ENCODE measurements around the gene RAPGEF4.

RAPGEF4 gene

DNA sequence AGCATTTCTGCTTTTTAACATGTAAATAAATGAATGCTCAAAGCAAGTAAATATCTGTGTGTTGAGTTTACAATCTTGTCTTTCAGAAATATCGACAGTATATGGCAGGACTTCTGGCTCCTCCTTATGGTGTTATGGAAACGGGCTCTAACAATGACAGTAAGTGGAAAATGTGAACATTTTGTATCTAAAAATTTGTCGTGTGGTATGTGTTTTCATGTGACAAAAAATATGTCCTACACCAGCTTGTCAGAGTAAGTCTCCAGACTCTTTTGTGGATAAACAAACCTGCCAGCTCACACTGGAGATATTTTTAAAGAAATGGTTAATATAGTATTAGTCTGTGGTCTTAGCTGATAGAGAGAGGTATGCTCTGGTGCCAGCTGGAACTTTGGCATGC, 182.1 kb downstream of the RAPGEF4 start:
- DNase-seq: peak; percentile 44

DNA sequence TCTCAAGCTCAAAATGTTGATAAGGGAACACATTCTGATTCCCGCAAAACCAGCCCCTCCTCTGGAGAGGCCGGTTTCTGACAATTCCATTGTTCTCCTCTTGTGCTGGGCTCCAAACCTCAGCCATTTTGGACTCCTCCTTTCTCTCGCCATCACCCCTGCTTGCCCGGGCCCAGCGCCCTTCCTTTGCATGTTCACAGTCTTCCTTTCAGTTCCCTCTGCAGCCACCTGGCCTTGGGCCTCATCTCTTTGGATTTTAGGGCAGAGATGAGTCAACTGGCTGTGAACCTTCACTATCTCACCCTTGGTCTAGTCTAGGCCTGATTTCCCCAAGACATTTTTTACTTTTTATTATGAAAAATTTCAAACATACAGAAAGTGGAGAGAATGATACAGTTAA, 184.1 kb downstream of the RAPGEF4 start:
- DNase-seq: no peak

DNA sequence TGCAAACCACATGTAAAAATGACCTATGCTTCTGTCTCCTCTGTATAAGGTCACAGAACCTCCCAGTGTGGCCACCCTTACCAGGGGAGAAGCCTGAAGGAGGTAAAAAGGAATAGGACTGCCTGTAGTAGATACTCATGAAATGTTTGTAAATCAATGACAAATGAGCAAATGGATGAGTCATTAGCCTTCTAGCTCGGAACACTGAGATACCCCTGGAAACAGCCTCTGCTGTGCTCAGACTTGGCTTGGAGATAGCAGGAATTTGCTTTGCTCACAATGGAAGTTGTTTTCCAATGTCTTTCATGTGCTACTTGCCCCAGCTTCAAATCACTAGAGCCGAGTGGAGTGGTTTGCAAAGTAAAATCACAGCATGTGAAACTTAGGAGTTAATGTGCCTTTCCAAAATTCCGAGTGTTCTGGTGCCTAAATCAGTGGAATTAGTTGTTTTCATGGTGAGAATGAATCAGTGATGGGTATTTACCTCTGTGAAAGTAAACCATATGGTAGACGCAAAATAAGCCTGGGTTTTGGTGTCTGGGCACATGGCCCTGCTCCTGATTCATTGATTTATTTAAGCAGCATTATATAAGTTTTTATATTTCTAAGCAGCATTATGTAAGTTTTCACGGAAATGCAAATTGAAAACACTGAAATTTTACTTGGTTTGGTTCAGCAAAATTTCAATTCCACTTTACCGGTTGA, 186.0 kb downstream of the RAPGEF4 start:
- DNase-seq: peak; percentile 42

DNA sequence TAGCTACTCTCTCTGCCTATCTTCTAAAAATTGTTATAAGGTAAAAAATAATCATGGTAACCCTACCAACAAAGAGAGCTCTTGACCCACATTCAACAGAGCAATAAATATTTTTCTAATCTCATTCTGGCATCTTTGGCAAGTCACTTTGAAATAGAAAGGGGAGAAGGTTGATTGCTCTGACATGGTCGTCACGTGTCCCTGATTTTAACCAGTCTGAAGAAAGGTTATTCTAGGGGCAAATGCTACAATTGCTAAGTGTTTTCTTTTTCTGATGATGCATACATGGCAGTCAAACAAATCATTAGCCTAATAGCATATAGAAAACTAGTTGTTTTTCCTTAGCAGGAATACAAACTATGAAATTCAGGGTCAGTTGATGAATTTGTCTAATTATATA, 186.7 kb downstream of the RAPGEF4 start:
- DNase-seq: no peak

DNA sequence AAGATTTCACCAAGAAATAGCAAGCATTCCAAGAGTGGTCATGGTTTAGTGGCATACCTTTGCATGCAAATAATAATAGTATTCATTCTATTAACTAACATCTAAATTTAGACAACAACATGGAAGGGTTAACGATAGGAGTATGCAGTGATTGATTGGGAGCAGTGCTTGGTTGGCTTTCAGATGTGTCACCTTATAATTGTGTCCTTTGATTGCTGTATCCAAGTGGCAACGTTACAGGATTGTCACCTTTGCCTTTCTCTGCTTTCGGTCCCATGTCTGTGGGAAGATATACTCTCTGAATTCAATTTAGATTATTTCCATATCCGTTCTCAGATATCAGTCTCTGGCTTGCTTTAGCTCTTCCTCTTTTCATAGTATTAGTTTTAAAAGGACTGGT, 187.2 kb downstream of the RAPGEF4 start:
- no peak for DNase-seq

DNA sequence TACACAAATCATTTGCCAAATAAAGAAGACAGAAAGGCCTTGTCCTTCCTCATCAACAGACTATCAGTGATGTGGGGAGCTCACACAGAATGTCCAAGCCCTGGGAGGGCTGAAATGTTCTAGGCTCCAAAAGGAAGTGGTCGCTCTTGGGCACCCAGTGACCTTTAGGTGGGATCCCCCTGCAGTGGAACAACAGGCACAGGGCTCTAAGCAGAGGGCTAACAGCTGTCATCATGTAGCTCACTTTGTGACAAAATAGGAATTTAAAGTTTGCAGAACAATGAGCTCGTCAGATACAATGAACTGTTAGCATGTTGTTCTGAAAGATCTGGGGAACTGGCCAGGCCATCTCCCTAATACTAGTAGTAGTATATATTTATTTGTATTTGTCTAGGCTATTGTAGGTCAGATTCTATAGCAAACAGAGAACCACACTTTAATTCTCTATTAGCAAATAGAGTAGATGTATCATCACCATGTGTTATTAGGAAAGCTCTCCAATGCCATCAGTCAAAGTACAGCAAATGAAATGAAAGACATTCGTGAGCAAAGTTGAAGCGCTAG, 188.5 kb downstream of the RAPGEF4 start:
- no peak for DNase-seq

DNA sequence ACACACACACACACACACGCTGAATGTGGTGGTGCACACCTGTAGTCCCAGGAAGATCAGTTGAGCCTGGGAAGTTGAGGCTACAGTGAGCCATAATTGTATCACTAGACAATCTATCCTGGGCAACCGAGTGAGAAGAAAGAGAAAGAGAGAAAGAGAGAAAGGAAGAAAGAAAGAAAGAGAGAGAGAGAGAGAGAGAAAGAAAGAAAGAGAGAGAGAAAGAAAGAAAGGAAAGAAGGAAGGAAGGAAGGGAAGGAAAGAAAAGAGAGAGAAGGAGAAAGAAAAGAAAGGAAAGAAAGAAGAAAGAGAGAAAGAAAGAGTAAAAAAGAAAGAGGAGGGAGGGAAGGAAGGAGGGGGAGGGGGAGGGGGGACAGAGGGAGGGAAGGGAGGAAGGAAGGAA, 190.0 kb downstream of the RAPGEF4 start:
- DNase-seq: no peak

DNA sequence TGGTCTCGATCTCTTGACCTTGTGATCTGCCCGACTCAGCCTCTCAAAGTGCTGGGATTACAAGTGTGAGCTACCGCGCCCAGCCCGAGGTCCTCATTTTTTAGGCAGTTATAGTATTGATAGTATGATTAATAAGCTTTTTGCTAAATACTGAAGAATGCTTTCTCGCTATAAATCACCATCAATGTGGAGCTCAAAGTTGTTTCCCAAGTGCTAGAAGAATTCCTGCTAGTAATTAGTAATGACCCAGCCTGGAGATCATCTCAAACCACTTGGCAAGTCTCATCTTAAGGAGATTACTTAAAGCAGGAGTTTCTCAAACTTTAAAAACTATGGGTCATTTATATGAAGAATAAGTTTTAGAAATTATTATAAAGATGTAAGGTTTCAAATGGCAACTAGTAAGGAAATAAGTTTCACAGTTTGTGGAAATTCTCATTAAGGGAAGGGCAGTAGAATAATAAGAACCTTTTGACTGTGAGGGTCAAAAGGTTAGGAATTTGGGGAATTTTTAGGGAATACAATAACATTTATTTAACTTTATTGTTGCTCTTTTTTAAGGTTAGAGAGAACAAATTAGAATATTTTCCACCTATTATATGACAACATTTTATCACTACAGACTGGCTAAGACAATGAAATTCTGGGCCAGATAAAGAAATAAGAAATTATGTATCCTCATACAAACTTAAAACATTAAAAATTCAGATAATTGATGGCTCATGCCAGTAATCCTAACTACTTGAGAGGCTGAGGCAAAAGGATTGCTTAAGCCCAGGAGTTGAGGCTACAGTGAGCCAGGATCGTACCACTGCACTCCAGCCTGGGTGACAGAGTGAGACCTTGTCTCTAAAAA, 191.4 kb downstream of the RAPGEF4 start:
- DNase-seq: no peak

DNA sequence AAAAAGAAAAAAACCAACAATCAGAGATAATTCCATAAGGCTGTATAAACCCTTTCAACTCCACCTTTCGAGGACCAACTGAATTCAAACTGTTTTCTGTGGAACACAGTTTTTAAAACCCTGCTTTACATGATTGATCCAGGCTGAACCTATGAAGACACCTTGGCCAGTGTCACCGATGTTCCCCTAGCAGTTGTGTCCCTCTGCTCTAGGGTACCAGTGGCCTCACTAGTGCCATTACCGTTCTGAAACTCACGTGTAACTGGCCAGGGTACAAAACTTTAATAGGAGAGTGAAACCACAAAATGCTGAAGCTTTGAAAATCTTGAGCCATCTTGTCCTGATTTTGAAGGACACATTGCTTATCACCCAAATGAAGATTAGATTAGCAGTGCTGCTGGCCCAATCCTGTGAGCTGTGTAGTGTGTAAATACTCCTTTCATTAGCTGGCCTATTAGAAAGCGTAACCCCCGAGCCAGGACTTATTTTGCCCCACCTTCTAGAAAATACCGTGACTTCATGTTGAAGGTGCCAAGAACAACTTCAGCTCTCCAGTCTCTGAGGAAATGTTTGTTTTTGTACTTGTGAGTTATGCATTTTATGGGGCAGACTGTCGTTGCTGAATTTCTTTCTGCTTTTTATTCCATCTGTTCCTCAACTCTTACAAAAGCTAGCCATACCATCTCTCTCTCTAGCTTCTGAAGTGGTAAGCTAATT, 192.2 kb downstream of the RAPGEF4 start:
- DNase-seq: no peak

DNA sequence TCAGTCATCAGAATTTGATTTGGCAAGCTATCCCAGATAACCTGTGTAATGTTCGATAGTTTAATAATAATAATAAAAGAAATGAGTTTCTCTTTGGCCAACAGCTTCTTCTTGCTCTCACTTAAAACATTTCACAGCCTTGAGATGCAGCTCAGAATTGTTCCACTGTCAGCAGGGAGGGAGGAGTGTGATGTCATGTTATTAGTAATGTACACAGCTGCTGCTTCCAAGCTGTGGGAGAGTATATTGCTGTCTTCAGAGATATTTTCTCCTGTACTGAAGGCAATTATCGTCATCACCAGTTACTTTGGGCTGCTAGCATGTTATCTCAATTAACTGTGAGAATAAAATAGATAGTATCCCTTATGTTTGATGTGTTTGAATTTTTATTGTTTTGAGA, 193.1 kb downstream of the RAPGEF4 start:
- DNase-seq: peak; percentile 27

DNA sequence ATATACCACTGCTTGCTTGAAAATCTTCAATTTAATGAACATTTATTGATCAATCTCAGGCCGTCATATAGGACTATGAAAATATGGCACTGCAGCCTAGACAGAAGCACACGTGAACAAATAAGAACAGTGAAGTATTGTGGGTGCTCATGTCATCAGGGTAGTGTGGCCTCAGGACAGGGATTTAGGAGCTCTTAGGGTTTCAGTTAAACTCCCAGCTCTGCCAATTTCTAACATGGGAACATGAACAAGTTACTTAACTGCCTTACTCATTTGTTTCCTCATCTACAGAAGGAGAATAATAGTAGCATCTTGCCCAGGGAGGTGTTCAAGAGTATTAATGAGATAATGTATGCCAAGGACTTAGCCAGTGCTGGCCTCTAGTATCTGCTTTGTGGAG, 194.0 kb downstream of the RAPGEF4 start:
- DNase-seq: no peak

DNA sequence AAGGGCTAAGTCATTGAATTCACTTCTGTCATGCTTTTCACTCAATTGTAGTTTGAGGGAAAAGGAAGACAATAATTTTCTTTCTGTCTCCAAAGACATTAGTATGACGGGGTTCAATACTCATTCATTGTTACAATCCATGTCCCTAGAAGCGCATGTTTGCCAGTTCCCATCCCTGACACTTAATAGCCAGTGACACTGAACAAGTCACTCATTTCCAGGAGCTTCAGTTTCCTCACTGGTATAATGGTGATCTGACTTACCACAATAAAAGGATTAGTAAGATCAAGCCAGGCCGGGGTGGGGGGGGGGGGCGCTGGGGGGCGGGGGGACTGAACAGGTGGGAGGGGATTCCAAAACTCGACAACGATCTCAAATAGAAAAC, 195.2 kb downstream of the RAPGEF4 start:
- no peak for DNase-seq

DNA sequence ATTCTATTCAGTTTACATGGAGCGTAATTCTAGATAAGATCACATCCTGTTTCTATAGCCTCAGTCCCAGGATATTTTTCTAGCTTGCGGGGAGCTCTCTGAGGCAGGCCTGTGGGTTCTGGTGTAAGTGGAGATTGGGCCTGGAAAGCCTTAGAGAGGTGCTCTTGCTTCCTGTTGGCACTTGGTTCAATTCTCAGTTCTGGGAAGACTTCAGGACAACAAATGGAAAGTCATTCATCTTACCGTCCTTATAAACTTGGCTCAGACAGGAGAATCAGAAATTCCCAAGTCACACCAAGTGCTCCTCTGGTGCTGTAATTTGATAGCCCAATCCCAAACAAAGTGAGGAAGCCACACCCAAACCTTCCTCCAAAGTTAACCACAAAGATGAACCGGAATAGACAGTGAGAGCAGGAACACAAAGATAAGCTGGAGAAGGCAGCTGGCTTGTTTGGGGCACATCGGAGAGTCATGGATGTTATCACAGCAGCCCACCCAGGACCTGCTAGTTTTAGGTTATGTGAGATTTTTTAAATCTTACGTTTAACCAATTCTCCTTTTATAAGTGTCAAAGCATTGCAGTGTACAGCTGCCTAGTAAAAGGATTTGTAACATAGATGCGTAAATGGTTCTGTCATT, 195.7 kb downstream of the RAPGEF4 start:
- DNase-seq: peak; percentile 48

DNA sequence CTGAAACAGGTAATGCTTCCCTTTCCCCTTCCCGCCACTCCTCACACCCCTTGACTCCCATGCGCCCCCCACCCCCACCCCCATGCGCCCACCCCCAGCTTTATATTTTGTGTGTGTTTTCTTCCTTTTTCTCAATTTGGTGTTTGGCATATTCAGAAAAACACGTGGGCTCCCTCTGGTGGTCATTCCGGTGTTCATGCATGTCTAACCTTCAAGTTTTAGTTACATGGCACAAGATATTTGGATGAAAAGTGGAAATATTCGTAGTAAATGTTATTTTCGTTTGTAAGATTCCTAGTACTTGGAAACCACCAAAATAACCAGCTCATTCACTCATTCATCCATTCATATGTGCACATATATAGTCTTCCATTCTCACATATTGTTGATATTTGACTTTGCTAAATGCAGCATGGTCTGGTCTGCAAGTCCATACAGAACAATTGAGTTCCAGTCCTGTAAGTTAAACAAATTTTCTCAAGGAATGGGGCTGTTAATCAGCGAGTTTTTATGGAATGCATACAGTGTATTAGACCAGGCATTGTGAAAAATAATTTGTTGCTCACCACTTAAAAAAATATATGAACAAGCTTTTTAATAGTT, 196.4 kb downstream of the RAPGEF4 start:
- DNase-seq: peak; percentile 83

DNA sequence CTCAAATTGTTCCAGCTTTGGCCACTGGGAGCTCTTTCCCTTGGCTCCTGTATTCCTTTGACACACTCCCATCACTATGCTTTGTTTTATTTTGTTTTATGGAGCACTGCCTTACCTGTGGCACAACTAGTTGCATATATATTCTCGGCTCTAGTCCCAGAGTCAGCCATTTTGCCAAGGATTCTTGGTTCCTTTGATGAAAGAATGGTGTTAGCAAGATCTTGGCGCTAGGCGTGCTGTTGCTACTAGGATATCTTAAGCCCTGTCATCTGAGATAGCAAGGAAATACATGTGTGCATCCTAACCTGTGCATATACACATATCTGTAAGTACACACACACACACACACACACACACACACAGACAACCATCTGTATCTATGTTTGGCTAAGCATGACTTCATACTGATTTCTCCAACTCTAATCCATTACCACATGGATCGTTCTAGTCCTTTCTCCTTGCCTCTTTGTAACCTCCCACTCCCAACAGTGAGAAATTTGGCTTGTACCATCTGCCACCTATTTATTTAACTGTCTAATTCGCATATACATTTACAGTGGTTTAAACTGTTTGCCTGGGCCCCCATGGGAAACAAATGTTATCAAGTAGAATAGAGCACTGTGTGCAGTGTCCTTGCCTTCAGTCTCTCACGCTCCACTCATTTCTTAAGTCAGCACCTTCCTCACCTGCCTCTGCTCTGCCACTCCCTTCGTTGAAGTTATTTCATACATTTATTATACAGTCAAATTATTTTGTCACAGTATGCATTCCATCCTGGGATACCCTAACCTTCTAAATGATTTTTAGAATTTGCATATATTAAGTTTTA, 202.5 kb downstream of the RAPGEF4 start:
- no peak for DNase-seq

DNA sequence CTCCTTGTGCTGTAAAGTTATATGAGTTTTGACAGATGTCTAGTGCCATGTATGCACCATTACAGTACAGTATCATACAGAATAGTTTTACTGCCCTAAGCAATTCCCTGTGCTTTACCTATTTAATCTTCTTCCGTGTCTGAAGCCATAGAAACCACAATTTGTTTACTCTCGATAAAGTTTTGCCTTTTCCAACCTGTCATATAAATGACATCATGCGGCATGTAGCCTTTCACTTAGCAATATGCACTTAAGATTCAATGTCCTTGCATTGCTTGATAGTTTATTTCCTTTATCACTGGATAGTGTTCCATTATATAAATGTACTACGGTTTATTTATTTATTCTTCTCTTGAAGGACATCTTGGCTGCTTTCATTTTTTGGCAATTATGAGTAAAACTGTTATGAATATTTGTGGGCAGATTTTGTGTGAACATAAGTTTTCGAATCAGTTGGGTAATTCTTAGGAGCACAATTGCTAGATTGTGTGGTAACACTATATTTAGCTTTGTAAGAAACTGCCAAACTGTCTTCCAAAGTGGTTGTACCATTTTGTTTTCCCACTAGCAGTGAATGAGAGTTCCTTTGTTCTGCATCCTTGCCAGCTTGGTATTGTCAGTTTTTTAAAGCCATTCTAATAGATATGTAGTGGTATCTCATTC, 203.2 kb downstream of the RAPGEF4 start:
- no peak for DNase-seq

DNA sequence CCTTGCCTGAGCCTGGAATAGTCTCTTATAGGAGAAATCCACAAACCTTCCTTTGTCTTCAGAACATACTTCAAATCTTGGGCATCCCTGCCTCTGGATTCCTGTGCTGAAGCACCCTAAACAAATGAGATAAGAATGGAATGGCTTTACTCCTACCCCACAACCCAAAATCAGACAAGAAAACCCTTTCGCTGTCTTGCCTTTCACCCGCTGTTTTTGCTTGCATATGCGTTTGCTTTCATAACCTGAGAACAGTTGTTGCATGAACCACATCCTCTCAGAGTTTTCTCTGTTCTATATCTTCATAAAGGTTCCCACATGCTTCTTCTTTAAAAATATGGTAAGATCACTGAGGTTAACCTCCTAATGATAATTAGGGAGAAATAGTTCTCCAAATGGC, 207.9 kb downstream of the RAPGEF4 start:
- no peak for DNase-seq

DNA sequence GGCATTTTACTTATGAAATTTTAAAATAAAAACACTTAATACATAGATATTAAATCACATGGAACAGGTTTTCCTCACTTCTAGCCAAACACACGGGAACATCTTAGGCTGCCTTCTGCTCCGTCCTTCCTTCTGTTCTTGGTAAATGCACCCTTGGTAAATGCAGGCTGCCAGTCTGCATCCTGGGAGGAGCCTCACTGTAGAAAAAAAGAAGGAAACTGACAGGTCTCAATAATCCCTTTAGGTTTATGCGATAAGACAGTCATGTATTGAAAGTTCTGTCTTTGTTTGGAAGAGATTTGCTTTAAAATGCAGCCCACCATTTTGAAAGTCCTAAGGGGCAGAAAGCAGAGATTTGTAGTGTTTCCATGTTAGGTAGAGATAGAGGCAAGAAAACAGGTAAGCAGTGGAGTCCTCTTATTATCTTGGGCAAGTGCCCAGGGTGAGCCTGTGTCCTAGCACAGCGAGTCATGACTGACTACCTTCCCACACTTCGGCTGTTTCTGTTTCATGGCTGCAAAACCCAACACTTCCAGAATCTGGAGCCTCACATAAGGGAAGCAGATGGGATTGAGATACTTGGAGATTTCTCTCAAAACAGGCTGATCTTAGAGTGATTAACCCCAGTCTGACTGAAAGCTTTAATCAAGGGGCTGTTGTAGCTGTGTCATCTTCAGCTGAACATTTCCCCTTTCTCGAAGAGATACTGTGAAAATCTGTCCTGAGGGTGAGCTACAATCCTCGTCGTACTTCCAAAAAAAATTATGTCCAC, 208.6 kb downstream of the RAPGEF4 start:
- no peak for DNase-seq

DNA sequence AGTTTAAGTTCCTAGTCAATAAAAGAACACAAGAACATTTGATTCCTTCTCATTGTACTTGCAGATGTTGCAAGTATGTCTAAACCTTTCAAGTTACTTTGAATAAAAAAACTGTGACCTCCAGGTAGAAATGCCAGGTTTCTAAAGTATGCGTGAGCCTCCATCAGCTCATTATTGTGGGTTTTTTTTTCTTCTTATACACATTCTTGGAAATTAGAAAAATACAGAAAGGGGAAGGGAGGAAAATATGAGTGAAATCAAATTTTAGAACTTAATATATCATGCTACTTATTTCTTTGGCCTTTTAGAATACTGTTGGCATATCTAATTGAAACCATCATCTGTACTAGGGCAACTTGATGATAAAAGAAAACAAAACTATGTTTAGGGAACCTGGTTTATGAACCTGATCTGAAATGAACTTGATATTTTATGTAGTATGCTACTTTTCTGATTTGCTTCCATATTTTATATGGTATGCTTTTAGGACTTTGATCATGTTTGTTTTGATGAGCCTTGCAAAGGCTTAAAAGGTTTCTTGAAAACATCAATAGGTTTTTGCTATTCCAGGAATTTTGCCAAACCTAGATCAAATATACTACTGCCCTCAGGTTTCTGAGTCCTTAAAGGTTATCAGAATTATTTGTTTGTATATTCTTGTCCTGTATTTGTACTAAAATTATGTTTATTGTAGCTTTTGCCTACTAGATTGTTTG, 209.3 kb downstream of the RAPGEF4 start:
- no peak for DNase-seq

DNA sequence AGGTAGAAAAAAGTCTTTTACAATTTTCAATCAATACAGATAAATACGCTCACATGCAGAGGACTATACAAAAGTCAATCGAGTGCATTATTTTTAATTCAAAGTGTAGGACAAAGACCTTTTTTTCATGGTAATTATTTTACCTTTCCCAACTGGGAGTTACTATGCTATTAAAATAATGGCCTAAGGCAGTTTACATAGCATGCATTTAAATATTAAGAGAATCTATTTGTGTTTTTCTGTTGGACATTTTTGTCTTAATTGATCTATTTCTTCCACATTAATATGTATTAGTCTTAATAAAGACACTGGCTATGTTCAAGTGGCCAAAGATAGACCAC, 209.8 kb downstream of the RAPGEF4 start:
- DNase-seq: no peak
